Measurements from ENCODE around the gene AMY2A.
"Not testable (repeated sequence)": the region's sequence is repeated elsewhere in the genome, so short reads cannot be mapped to it uniquely, and the experiment has no call there.

Gene AMY2A

DNA sequence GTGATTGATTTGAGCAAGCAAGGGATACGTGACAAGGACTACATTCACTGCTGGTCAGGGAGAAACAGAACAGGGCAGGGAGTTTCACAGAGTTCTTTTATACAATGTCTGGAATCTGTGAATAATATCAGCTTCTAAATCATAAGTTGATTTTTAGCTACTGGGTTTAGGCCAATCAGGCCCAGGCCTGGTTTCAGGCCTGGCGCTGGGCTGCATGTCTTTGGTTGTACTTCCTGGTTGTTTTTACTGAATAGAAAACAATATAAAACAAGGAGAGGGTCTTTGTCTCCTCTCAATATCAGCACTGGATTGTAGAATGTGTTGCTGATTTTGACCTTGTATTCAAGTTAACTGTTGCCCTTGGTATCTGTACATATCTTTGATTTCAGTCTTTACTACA, 865 bp upstream of the AMY2A start:
- Histone ChIP-seq H3K9ac (ENCODE audit: low read length) (no peak overlapping the region), H3K79me2 (ENCODE audit: insufficient read depth, low read length) (no peaks in the 10 kb centered on the region), H3K36me3 (ENCODE audit: low read length) (no peaks in the 10 kb centered on the region), H2AFZ (ENCODE audit: low read depth, low read length, severe bottlenecking) (peak overlapping the region; percentile 41), H3K4me3 (ENCODE audit: insufficient read depth, low read length, poor library complexity, severe bottlenecking) (no peak overlapping the region), H4K20me1 (ENCODE audit: low read depth, low read length) (no peaks in the 10 kb centered on the region), H3K4me2 (ENCODE audit: low read depth, low read length, poor library complexity, severe bottlenecking) (no peak overlapping the region), H3K9me2 (replicated peaks; ENCODE audit: insufficient read depth, low read length) (no peaks in the 10 kb centered on the region), H3K27ac (ENCODE audit: low read depth, low read length) (no peak overlapping the region), H3F3A (ENCODE audit: insufficient read depth) (no peaks in the 10 kb centered on the region), H3K27me3 (ENCODE audit: low read length) (no peaks in the 10 kb centered on the region), H3K9me3 (ENCODE audit: insufficient read depth, low read length) (no peaks in the 10 kb centered on the region)
- no peak for TF ChIP-seq EZH2phosphoT487 (conservative IDR thresholded peaks at IDR 0.05; ENCODE audit: low read length)
- TF ChIP-seq, protein P1, sequence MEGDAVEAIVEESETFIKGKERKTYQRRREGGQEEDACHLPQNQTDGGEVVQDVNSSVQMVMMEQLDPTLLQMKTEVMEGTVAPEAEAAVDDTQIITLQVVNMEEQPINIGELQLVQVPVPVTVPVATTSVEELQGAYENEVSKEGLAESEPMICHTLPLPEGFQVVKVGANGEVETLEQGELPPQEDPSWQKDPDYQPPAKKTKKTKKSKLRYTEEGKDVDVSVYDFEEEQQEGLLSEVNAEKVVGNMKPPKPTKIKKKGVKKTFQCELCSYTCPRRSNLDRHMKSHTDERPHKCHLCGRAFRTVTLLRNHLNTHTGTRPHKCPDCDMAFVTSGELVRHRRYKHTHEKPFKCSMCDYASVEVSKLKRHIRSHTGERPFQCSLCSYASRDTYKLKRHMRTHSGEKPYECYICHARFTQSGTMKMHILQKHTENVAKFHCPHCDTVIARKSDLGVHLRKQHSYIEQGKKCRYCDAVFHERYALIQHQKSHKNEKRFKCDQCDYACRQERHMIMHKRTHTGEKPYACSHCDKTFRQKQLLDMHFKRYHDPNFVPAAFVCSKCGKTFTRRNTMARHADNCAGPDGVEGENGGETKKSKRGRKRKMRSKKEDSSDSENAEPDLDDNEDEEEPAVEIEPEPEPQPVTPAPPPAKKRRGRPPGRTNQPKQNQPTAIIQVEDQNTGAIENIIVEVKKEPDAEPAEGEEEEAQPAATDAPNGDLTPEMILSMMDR (IDR thresholded peaks at IDR 0.05; ENCODE audit: insufficient read depth, low read length, poor library complexity, severe bottlenecking) = no peak

DNA sequence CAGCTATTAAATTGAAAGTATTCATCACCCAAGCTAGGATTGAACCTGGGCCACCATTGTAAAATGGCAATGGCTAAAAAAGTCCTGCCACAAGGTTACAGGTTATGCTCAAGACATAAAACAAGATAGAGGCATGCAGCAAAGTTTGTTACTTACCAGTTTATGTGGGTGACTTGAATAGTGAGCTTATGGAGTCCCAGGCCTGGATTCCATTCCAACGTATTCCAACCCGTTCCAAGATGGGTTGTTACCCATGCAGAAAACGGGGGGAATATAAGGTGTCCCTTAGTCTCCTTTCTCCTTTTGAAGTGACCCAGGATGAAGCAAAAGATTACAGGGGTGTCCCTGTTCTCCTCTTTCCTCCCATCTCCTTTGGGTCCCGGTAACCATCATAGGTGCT, 10.2 kb downstream of the AMY2A start:
- not testable (repeated sequence) for H2AFZ ChIP-seq (ENCODE audit: low read depth, low read length, severe bottlenecking); H3K4me2 ChIP-seq (ENCODE audit: low read depth, low read length, poor library complexity, severe bottlenecking)

DNA sequence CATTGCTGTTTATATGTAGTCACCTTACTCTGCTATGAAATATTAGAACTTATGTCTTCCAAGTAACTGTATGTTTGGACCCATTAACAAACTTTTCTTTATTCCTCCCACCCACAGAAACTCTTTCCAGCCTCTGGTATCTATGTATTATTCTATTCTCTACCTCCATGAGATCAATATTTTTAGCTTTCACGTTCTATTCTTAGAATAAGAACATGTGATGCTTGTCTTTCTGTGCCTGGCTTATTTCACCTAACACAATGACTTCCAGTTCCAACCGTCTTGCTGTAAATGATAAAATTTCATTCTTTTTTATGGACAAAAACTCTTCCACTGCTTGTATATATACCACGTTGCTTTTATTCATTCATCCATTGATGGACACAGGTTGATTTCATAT, 24.0 kb downstream of the AMY2A start:
- not testable (repeated sequence) for H3K4me2 ChIP-seq (ENCODE audit: low read depth, low read length, poor library complexity, severe bottlenecking); H3K27ac ChIP-seq (ENCODE audit: low read depth, low read length); H3K9me3 ChIP-seq (ENCODE audit: insufficient read depth, low read length); H3F3A ChIP-seq (ENCODE audit: insufficient read depth); H3K9me2 ChIP-seq (replicated peaks; ENCODE audit: insufficient read depth, low read length); H3K36me3 ChIP-seq (ENCODE audit: low read length); H3K9ac ChIP-seq (ENCODE audit: low read length); H3K79me2 ChIP-seq (ENCODE audit: insufficient read depth, low read length); H3K27me3 ChIP-seq (ENCODE audit: low read length); H2AFZ ChIP-seq (ENCODE audit: low read depth, low read length, severe bottlenecking); H3K4me3 ChIP-seq (ENCODE audit: insufficient read depth, low read length, poor library complexity, severe bottlenecking); H4K20me1 ChIP-seq (ENCODE audit: low read depth, low read length)

More for the DNA sequence above, 10.2 kb downstream of the AMY2A start:
- not testable (repeated sequence) for H3K9me2 ChIP-seq (replicated peaks; ENCODE audit: insufficient read depth, low read length); H3K9ac ChIP-seq (ENCODE audit: low read length); H3K79me2 ChIP-seq (ENCODE audit: insufficient read depth, low read length); H3F3A ChIP-seq (ENCODE audit: insufficient read depth); H3K27ac ChIP-seq (ENCODE audit: low read depth, low read length); H3K4me3 ChIP-seq (ENCODE audit: insufficient read depth, low read length, poor library complexity, severe bottlenecking); H3K36me3 ChIP-seq (ENCODE audit: low read length); H3K9me3 ChIP-seq (ENCODE audit: insufficient read depth, low read length); H3K27me3 ChIP-seq (ENCODE audit: low read length); H4K20me1 ChIP-seq (ENCODE audit: low read depth, low read length)

DNA sequence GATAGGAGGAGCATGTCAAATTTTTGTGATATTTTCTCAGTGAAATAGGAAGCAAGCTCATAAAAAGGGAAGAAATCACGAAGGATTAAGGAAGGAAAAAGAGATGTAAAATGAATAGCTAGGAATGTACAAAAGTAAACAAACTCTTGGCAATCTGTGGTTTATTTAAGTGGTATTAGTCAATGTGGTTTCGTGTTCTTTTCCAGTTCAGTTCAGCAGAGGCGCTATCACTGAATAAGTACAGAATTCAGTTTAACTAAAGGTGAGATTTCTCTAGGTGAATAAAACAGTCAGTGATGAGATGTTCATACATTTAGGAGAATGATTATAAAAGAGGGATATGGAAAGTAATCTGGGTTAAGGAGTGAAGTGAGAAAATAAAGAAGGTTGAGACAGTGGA, 26.7 kb downstream of the AMY2A start:
- H4K20me1 ChIP-seq (ENCODE audit: low read depth, low read length); H3K79me2 ChIP-seq (ENCODE audit: insufficient read depth, low read length): not testable (repeated sequence)

DNA sequence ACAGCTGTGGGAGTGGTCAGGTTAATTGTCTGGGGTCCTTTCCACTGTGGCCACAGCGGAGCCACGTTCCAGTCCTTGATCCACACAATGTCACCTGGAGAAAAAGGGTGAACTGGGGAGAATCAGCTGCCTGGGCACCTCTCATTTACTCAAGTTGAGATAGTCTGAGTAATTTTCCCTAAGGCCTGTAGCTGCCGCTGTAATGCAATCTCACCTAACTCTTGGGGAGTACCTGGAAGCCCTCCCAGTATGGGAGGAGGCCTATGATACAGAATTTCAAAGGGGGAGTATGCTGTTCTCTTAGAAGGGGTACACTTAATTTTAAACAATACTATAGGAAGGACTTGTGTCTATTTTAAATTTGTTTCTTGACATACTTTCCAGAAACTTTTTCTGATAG, 33.1 kb downstream of the AMY2A start:
- not testable (repeated sequence) for H3K79me2 ChIP-seq (ENCODE audit: insufficient read depth, low read length); H3K4me3 ChIP-seq (ENCODE audit: insufficient read depth, low read length, poor library complexity, severe bottlenecking); H4K20me1 ChIP-seq (ENCODE audit: low read depth, low read length); H3K36me3 ChIP-seq (ENCODE audit: low read length); H2AFZ ChIP-seq (ENCODE audit: low read depth, low read length, severe bottlenecking); H3K27me3 ChIP-seq (ENCODE audit: low read length); H3K4me2 ChIP-seq (ENCODE audit: low read depth, low read length, poor library complexity, severe bottlenecking); H3K27ac ChIP-seq (ENCODE audit: low read depth, low read length); H3F3A ChIP-seq (ENCODE audit: insufficient read depth); H3K9ac ChIP-seq (ENCODE audit: low read length); H3K9me2 ChIP-seq (replicated peaks; ENCODE audit: insufficient read depth, low read length); H3K9me3 ChIP-seq (ENCODE audit: insufficient read depth, low read length)

More for the DNA sequence above, 26.7 kb downstream of the AMY2A start:
- H3K4me2 ChIP-seq (ENCODE audit: low read depth, low read length, poor library complexity, severe bottlenecking); H3F3A ChIP-seq (ENCODE audit: insufficient read depth); H3K4me3 ChIP-seq (ENCODE audit: insufficient read depth, low read length, poor library complexity, severe bottlenecking); H2AFZ ChIP-seq (ENCODE audit: low read depth, low read length, severe bottlenecking); H3K27ac ChIP-seq (ENCODE audit: low read depth, low read length); H3K27me3 ChIP-seq (ENCODE audit: low read length); H3K36me3 ChIP-seq (ENCODE audit: low read length); H3K9me2 ChIP-seq (replicated peaks; ENCODE audit: insufficient read depth, low read length); H3K9me3 ChIP-seq (ENCODE audit: insufficient read depth, low read length); H3K9ac ChIP-seq (ENCODE audit: low read length): not testable (repeated sequence)

DNA sequence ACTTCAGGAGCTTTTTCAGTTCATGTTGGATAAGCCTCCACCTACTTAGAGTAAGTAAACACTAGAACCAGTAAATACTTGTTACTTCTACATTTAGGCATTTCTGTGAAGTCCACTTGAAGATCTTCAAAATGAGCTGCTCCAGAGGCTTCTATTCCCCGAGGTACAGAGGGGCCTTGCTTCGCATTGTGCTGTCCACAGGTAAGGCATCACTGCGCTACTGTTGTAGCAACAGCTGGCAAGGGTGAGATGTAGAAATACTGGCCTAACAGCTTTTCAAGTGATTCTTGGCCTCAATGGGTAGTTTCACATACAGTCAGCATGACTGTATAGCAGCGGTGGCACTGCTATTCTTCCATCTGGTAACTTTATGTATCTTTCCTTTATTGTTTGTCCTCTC, 33.7 kb downstream of the AMY2A start:
- H4K20me1 ChIP-seq (ENCODE audit: low read depth, low read length); H3K9ac ChIP-seq (ENCODE audit: low read length); H3K4me3 ChIP-seq (ENCODE audit: insufficient read depth, low read length, poor library complexity, severe bottlenecking); H3K27me3 ChIP-seq (ENCODE audit: low read length); H3K4me2 ChIP-seq (ENCODE audit: low read depth, low read length, poor library complexity, severe bottlenecking); H3K79me2 ChIP-seq (ENCODE audit: insufficient read depth, low read length); H3K36me3 ChIP-seq (ENCODE audit: low read length); H3K9me2 ChIP-seq (replicated peaks; ENCODE audit: insufficient read depth, low read length); H3K27ac ChIP-seq (ENCODE audit: low read depth, low read length); H2AFZ ChIP-seq (ENCODE audit: low read depth, low read length, severe bottlenecking); H3F3A ChIP-seq (ENCODE audit: insufficient read depth); H3K9me3 ChIP-seq (ENCODE audit: insufficient read depth, low read length): not testable (repeated sequence)

DNA sequence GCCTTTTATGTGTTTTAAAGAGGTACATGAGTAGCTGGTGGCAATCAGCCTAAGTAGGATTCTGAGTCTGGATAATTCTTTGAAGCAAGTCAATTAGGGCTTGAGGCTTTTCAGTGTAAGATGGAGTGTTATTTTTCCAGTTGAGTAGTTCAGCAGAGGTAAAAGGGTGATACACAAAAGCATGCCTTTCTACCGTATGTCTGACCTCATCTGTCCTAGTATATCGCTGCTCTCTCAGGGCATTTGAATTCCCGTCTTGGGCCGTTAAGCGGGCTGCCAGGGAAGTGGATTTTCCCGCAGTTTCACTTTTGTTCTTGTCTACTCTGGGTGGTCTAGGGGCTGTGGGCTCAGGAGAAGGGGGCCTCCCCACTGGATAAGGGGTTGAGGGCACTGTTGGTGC, 36.9 kb downstream of the AMY2A start:
- not testable (repeated sequence) for H3K27me3 ChIP-seq (ENCODE audit: low read length); H3K36me3 ChIP-seq (ENCODE audit: low read length); H4K20me1 ChIP-seq (ENCODE audit: low read depth, low read length); H2AFZ ChIP-seq (ENCODE audit: low read depth, low read length, severe bottlenecking); H3K27ac ChIP-seq (ENCODE audit: low read depth, low read length); H3K9ac ChIP-seq (ENCODE audit: low read length); H3K79me2 ChIP-seq (ENCODE audit: insufficient read depth, low read length); H3K9me3 ChIP-seq (ENCODE audit: insufficient read depth, low read length); H3F3A ChIP-seq (ENCODE audit: insufficient read depth); H3K9me2 ChIP-seq (replicated peaks; ENCODE audit: insufficient read depth, low read length); H3K4me3 ChIP-seq (ENCODE audit: insufficient read depth, low read length, poor library complexity, severe bottlenecking); H3K4me2 ChIP-seq (ENCODE audit: low read depth, low read length, poor library complexity, severe bottlenecking)
